Measurements from ENCODE around the gene USP24. TPM values are rescaled to one million over a fixed set of nuclear protein-coding genes. Genes with fewer than 3 reads are reported as not detected.

The USP24 gene
- polyA plus RNA-seq, 1 of the 3 experiments (the other 2 are of a cell fraction), result 8.1 TPM

- Histone ChIP-seq H2AFZ (ENCODE audit: low read depth) (no peak overlapping the region), H4K20me1 (ENCODE audit: insufficient read depth) (no peaks in the 10 kb centered on the region), H3K9me2 (no peaks in the 10 kb centered on the region), H3K4me1 (ENCODE audit: control insufficient read depth in 1 of 2, insufficient read depth in 2 of 2, low read depth in 1 of 2, low read length in 1 of 2) (peaks cover 0 to 26% of the 10 kb centered on the region in 2 experiments; a peak in 2 of 4 replicates), H3K9ac (no peak overlapping the region), H3K27me3 (ENCODE audit: insufficient read depth) (no peaks in the 10 kb centered on the region), H3K27ac (ENCODE audit: low read depth in 2 of 2, low read length in 1 of 2) (no peak overlapping the region), H3K9me3 (no peaks in the 10 kb centered on the region), H3K4me3 (ENCODE audit: low read depth in 2 of 2, low read length in 1 of 2) (no peak overlapping the region), H3F3A (replicated peaks; ENCODE audit: insufficient read depth) (peaks cover 6% of the 10 kb centered on the region), H3K4me2 (no peak overlapping the region), H3K79me2 (ENCODE audit: insufficient read depth) (no peaks in the 10 kb centered on the region), H3K36me3 (replicated peaks in 1 of 2; ENCODE audit: control insufficient read depth in 1 of 2, insufficient read depth in 2 of 2, low read length in 1 of 2) (peaks cover 49 to 75% of the 10 kb centered on the region in 2 experiments)
- TF ChIP-seq TCF12 (IDR thresholded peaks at IDR 0.05) (no peak), NFIC (IDR thresholded peaks at IDR 0.05; ENCODE audit: borderline replicate concordance) (no peak), MXI1 (IDR thresholded peaks at IDR 0.05; ENCODE audit: low read depth, low read length) (no peak), REST (IDR thresholded peaks at IDR 0.05; ENCODE audit: low read depth, low read length) (no peak), IRF3 (IDR thresholded peaks at IDR 0.05; ENCODE audit: low read depth, low read length) (no peak), CHD2 (IDR thresholded peaks at IDR 0.05; ENCODE audit: low read length, partially characterized antibody) (no peak), TAF1 (IDR thresholded peaks at IDR 0.05; ENCODE audit: borderline replicate concordance, low read depth, low read length) (no peak), RAD21 (IDR thresholded peaks at IDR 0.05; ENCODE audit: low read length) (no peak), SMC3 (IDR thresholded peaks at IDR 0.05; ENCODE audit: low read depth, low read length) (no peak)
- 86% methylated on average over 7 of the region's 7 CpGs for WGBS (ENCODE audit: low lambda C conversion rate)
- DNase-seq, result no peak
- CTCF ChIA-PET, result interaction anchor here (1.8 kb wide), 2 partner anchors 47 to 119 kb away, joined by 4 to 6 read pairs; no protein-coding TSS in a partner anchor
- POLR2A ChIA-PET, result interaction anchor here (0.6 kb wide), 1 partner anchor 19 kb away, joined by 4 read pairs; no protein-coding TSS in a partner anchor
These were observed 145.9 kb downstream of the USP24 start for GRCh38 chr1:55069280-55069679.

- Histone ChIP-seq H3K4me2 (no peak overlapping the region), H2AFZ (ENCODE audit: low read depth) (no peak overlapping the region), H3K36me3 (replicated peaks in 1 of 2; ENCODE audit: control insufficient read depth in 1 of 2, insufficient read depth in 2 of 2, low read length in 1 of 2) (peaks cover 43 to 71% of the 10 kb centered on the region in 2 experiments), H3K4me3 (ENCODE audit: low read depth in 2 of 2, low read length in 1 of 2) (no peak overlapping the region), H3K9me2 (no peaks in the 10 kb centered on the region), H3K27ac (ENCODE audit: low read depth in 2 of 2, low read length in 1 of 2) (no peak overlapping the region; a peak in 1 of 4 replicates), H3K4me1 (ENCODE audit: control insufficient read depth in 1 of 2, insufficient read depth in 2 of 2, low read depth in 1 of 2, low read length in 1 of 2) (peaks cover 0 to 32% of the 10 kb centered on the region in 2 experiments; a peak in 2 of 4 replicates), H3K9ac (no peak overlapping the region), H3K27me3 (ENCODE audit: insufficient read depth) (no peaks in the 10 kb centered on the region), H4K20me1 (ENCODE audit: insufficient read depth) (no peaks in the 10 kb centered on the region), H3K79me2 (ENCODE audit: insufficient read depth) (no peaks in the 10 kb centered on the region), H3K9me3 (no peaks in the 10 kb centered on the region), H3F3A (replicated peaks; ENCODE audit: insufficient read depth) (peaks cover 5% of the 10 kb centered on the region)
- ChIA-PET CTCF (interaction anchor here (1.8 kb wide), 1 partner anchor 118 kb away, joined by 6 read pairs; no protein-coding TSS in a partner anchor), POLR2A (no interaction called here)
- 96% methylated on average over 9 of the region's 9 CpGs for WGBS (ENCODE audit: low lambda C conversion rate)
- DNase-seq, result no peak
- no peak for TF ChIP-seq CHD2 (IDR thresholded peaks at IDR 0.05; ENCODE audit: low read length, partially characterized antibody)
- TF ChIP-seq IRF3 (IDR thresholded peaks at IDR 0.05; ENCODE audit: low read depth, low read length), result no peak
- TF ChIP-seq MXI1 (IDR thresholded peaks at IDR 0.05; ENCODE audit: low read depth, low read length), result no peak
- TF ChIP-seq EZH2phosphoT487 (IDR thresholded peaks at IDR 0.05; ENCODE audit: borderline replicate concordance, low read depth), result no peak
- TF ChIP-seq SMC3 (IDR thresholded peaks at IDR 0.05; ENCODE audit: low read depth, low read length), result no peak
- TF ChIP-seq ZBTB33 (IDR thresholded peaks at IDR 0.05; ENCODE audit: borderline replicate concordance, low read depth), result no peak
- no peak for TF ChIP-seq TCF12 (IDR thresholded peaks at IDR 0.05)
- TF ChIP-seq GABPA (IDR thresholded peaks at IDR 0.05; ENCODE audit: low read depth), result no peak
- no peak for TF ChIP-seq NFIC (IDR thresholded peaks at IDR 0.05; ENCODE audit: borderline replicate concordance)
- TF ChIP-seq REST (IDR thresholded peaks at IDR 0.05; ENCODE audit: low read depth, low read length), result no peak
- no peak for TF ChIP-seq TAF1 (IDR thresholded peaks at IDR 0.05; ENCODE audit: borderline replicate concordance, low read depth, low read length)
These were observed 146.5 kb downstream of the USP24 start for GRCh38 chr1:55068638-55069037.
